Transverse colon (tissue), 4 donors: ENCODE data around the gene PGAP6. TPM values are rescaled to one million over a fixed set of nuclear protein-coding genes. Genes with fewer than 3 reads are reported as not detected.
A peak's percentile ranks its signal among the peaks of the same experiment; 100 is the strongest.
"Not testable (repeated sequence)": the region's sequence is repeated elsewhere in the genome, so short reads cannot be mapped to it uniquely, and the experiment has no call there.

Experiments
- DNase-seq: peaks from one replicate; pipeline ENCODE4 v3.0.0-alpha.2; 2019
- H3K27ac ChIP-seq, 4 donors: fragments of 200-600 bp; sonication (generic); 2 replicates each; pipeline ENCODE4 v1.5.1; 2016 to 2018; ENCODE audit warnings: inconsistent platforms in 4 of 4
- H3K27me3 ChIP-seq: fragments of 200-600 bp; sonication (generic); 2 replicates; pipeline ENCODE4 v1.5.1; 2017; ENCODE audit warnings: inconsistent platforms
- H3K36me3 ChIP-seq, 4 donors: fragments of 200-600 bp; sonication (generic); 2 replicates each; pipeline ENCODE4 v1.5.1; 2017 to 2019; ENCODE audit warnings: inconsistent platforms in 4 of 4
- H3K4me1 ChIP-seq, 4 donors: fragments of 200-600 bp; sonication (generic); 2 replicates each; pipeline ENCODE4 v1.5.1; 2017 to 2020; ENCODE audit warnings: inconsistent platforms in 4 of 4
- H3K4me3 ChIP-seq, 4 donors: fragments of 200-600 bp; sonication (generic); 1 replicate in 1 of 4; 2 replicates in 3 of 4; pipeline versions ENCODE4 v1.5.1 to v1.6.1; 2017 to 2019; ENCODE audit warnings: inconsistent platforms in 4 of 4
- H3K9me3 ChIP-seq, 2 donors: fragments of 200-600 bp; sonication (generic); 2 replicates each; pipeline ENCODE4 v1.5.1; 2017 to 2019; ENCODE audit warnings: inconsistent platforms in 2 of 2
- CTCF ChIP-seq, 5 experiments: fragments of 200-600 bp in 3 of 5; fragments of 450-650 bp in 2 of 5; sonication (generic) in 3 of 5; IDR thresholded peaks; 1 replicate in 2 of 5; 2 replicates in 3 of 5; pipeline ENCODE4 v1.5.1; 2016 to 2017; ENCODE audit warnings: antibody characterized with exemption in 5 of 5, inconsistent platforms in 3 of 5, mild to moderate bottlenecking in 2 of 5, moderate library complexity in 1 of 5
- EP300 ChIP-seq: sonication (generic); formaldehyde crosslinking; IDR thresholded peaks from one replicate; pipeline ENCODE4 v1.6.1; 2017; ENCODE audit warnings: antibody characterized with exemption, low read depth
- POLR2A ChIP-seq: fragments of 450-650 bp; IDR thresholded peaks from one replicate; pipeline ENCODE4 v1.6.1; 2016; ENCODE audit warnings: antibody characterized with exemption, mild to moderate bottlenecking, moderate library complexity
- POLR2AphosphoS5 ChIP-seq, 3 donors: sonication (generic); formaldehyde crosslinking; IDR thresholded peaks; one replicate each; pipeline ENCODE4 v1.6.1; 2016; ENCODE audit warnings: antibody characterized with exemption in 3 of 3
- WGBS, 2 donors: methylation state at CpG; one replicate each; pipeline ENCODE4 v1.1.5; 2018; ENCODE audit warnings: low coverage in 1 of 2; 5-methylcytosine and 5-hydroxymethylcytosine counted together
- in situ Hi-C, 4 donors: fragments of 200-750 bp; cut with MboI; loops; one replicate each; pipeline versions ENCODE4 v1.15.0 to v1.15.1; 2017; ENCODE audit warnings: low sequenced_read_pairs in 3 of 4, low pct_ligation_motif_present in 1 of 4, low pct_unique_long_range_greater_than_20kb in 1 of 4
- intact Hi-C: fragments of 100-400 bp; cut with DNase I; formaldehyde crosslinking; loops from one replicate; pipeline ENCODE4 v1.15.1; 2023; ENCODE audit warnings: low total_unique reads
- total RNA-seq, 4 donors: library from RNA; depleted of rRNA; stranded (reverse); fragments of >200 nt; gene quantifications; one replicate each; pipeline ENCODE4 v1.1.0, GENCODE V29; 2016

PGAP6 gene
- total RNA-seq, 4 donors from 2014 or later, result 105 to 300 (median 179) TPM

- intact Hi-C loops (no loop called here), in situ Hi-C loops (no loop called here)
- H3K4me3 ChIP-seq, result peak overlapping the region; percentile 48 to 79 (median 56)
- no peak for TF ChIP-seq POLR2A
- no peak for TF ChIP-seq EP300
- no peak for TF ChIP-seq POLR2AphosphoS5 (IDR thresholded peaks at IDR 0.05)
- TF ChIP-seq CTCF (IDR thresholded peaks at IDR 0.05), result no peak
- no peaks in the 10 kb centered on the region for H3K9me3 ChIP-seq
- peaks cover 10 to 41% (median 26%) of the 10 kb centered on the region in 4 donors for H3K4me1 ChIP-seq
- H3K27me3 ChIP-seq, result peaks cover 9% of the 10 kb centered on the region
- peak overlapping the region; percentile 87 to 95 (median 91) for H3K27ac ChIP-seq
- peak; percentile 44 for DNase-seq
- no peaks in the 10 kb centered on the region for H3K36me3 ChIP-seq
- 4% methylated on average over 31 of the region's 31 CpGs; no CpG with 5 or more reads in 1 of the 2 donors for WGBS, 2 donors
Observed at GRCh38 chr16:424623-425081, 42.9 kb upstream of the PGAP6 start.

- H3K9me3 ChIP-seq, result no peaks in the 10 kb centered on the region
- intact Hi-C loops, result no loop called here
- peak; percentile 60 for DNase-seq
- WGBS, 2 donors, result 35 to 40% methylated on average over 2 to 20 of the region's 20 CpGs
- peaks cover 10 to 40% (median 26%) of the 10 kb centered on the region in 4 donors for H3K4me1 ChIP-seq
- peaks cover 9% of the 10 kb centered on the region for H3K27me3 ChIP-seq
- TF ChIP-seq CTCF (IDR thresholded peaks at IDR 0.05) (no peak), POLR2A (no peak), POLR2AphosphoS5 (IDR thresholded peaks at IDR 0.05) (peak; percentile 59 to 73 (median 70)), EP300 (peak; percentile 47)
- in situ Hi-C loops, result no loop called here
- H3K4me3 ChIP-seq, result peak overlapping the region in 2 of 4 donors; percentile 56 to 57
- peak overlapping the region; percentile 87 to 95 (median 91) for H3K27ac ChIP-seq
- no peaks in the 10 kb centered on the region for H3K36me3 ChIP-seq
Observed at GRCh38 chr16:424033-424622, 42.4 kb upstream of the PGAP6 start.

- WGBS, 2 donors, result 94 to 97% methylated on average over 9 to 13 of the region's 13 CpGs
- DNase-seq, H3K27ac ChIP-seq, H3K4me3 ChIP-seq, in situ Hi-C loops, intact Hi-C loops, H3K27me3 ChIP-seq, H3K9me3 ChIP-seq, H3K36me3 ChIP-seq: not testable (repeated sequence)
- peaks cover 10 to 29% (median 24%) of the 10 kb centered on the region in 4 donors for H3K4me1 ChIP-seq
Observed at GRCh38 chr16:422179-422578, 40.4 kb upstream of the PGAP6 start.

GRCh38 chr16:415170-415498 lies 33.4 kb upstream of the PGAP6 start:
- WGBS, 2 donors, result 94 to 100% methylated on average over 1 to 3 of the region's 3 CpGs
- DNase-seq, H3K4me3 ChIP-seq, H3K4me1 ChIP-seq, H3K27me3 ChIP-seq, H3K9me3 ChIP-seq, intact Hi-C loops, H3K36me3 ChIP-seq, H3K27ac ChIP-seq, in situ Hi-C loops: not testable (repeated sequence)

- TF ChIP-seq POLR2AphosphoS5 (IDR thresholded peaks at IDR 0.05), result no peak
- TF ChIP-seq CTCF (IDR thresholded peaks at IDR 0.05), result no peak
- in situ Hi-C loops, result no loop called here
- WGBS, 2 donors, result 87% methylated on average over 19 of the region's 21 CpGs; no CpG with 5 or more reads in 1 of the 2 donors
- no peak overlapping the region for H3K27ac ChIP-seq
- H3K9me3 ChIP-seq, result no peaks in the 10 kb centered on the region
- H3K4me3 ChIP-seq, result no peak overlapping the region
- H3K4me1 ChIP-seq, result no peaks in the 10 kb centered on the region
- DNase-seq, result no peak
- intact Hi-C loops, result no loop called here
- no peaks in the 10 kb centered on the region for H3K36me3 ChIP-seq
- H3K27me3 ChIP-seq, result no peaks in the 10 kb centered on the region
Observed at GRCh38 chr16:414395-415169, 32.8 kb upstream of the PGAP6 start.
